Upper lobe of left lung (tissue), 6 donors: ENCODE results near the gene SERPINA5. TPM values are rescaled to one million over a fixed set of nuclear protein-coding genes. Genes with fewer than 3 reads are reported as not detected.

Source experiments
- ATAC-seq, 2 donors: fragments of 200-7000 bp; cut with Tn5 transposase; one replicate each; pipeline ENCODE4 v1.9.1; 2022; ENCODE audit warnings: mild to moderate bottlenecking in 2 of 2, moderate library complexity in 2 of 2; ENCODE audit not compliant: low FRiP score in 2 of 2
- DNase-seq, 2 donors: peaks; one replicate each; pipeline ENCODE4 v3.0.0-alpha.2; 2019 to 2020
- H3K27ac ChIP-seq, 4 donors: fragments of 200-600 bp; sonication (generic); one replicate each; pipeline ENCODE4 v1.5.1; 2016 to 2019
- H3K27me3 ChIP-seq, 4 donors: fragments of 200-600 bp; sonication (generic); one replicate each; pipeline ENCODE4 v1.5.1; 2017 to 2019
- H3K36me3 ChIP-seq, 4 donors: fragments of 200-600 bp; sonication (generic); one replicate each; pipeline ENCODE4 v1.5.1; 2016 to 2019
- H3K4me1 ChIP-seq, 4 donors: fragments of 200-600 bp; sonication (generic); one replicate each; pipeline ENCODE4 v1.5.1; 2018 to 2019
- H3K4me3 ChIP-seq, 4 donors: fragments of 200-600 bp; sonication (generic); one replicate each; pipeline ENCODE4 v1.5.1; 2017 to 2019; ENCODE audit warnings: mild to moderate bottlenecking in 2 of 4, moderate library complexity in 1 of 4
- H3K9me3 ChIP-seq, 4 donors: fragments of 200-600 bp; sonication (generic); one replicate each; pipeline ENCODE4 v1.5.1; 2018 to 2019
- EP300 ChIP-seq, 4 donors: sonication (generic); formaldehyde crosslinking; IDR thresholded peaks; one replicate each; pipeline ENCODE4 v1.5.1; 2017; ENCODE audit warnings: antibody characterized with exemption in 4 of 4, control low read depth in 2 of 4
- POLR2A ChIP-seq, 4 donors: fragments of 450-650 bp; IDR thresholded peaks; one replicate each; pipeline ENCODE4 v1.5.1; 2016 to 2017; ENCODE audit warnings: antibody characterized with exemption in 4 of 4, mild to moderate bottlenecking in 2 of 4
- POLR2AphosphoS5 ChIP-seq, 2 donors: sonication (generic); formaldehyde crosslinking; IDR thresholded peaks; one replicate each; pipeline ENCODE4 v1.5.1; 2017; ENCODE audit warnings: antibody characterized with exemption in 2 of 2
- WGBS, 2 donors: methylation state at CpG; one replicate each; pipeline ENCODE4 v1.1.5; 2017 to 2018; 5-methylcytosine and 5-hydroxymethylcytosine counted together
- total RNA-seq, 6 donors: library from RNA; depleted of rRNA in 4 of 6; stranded (reverse); fragments of >200 nt in 4 of 6; gene quantifications; one replicate each; pipeline versions ENCODE4 v1.1.0 to v1.2.1, GENCODE V29; 2016 to 2021
- TF ChIP-seq, protein P1 (sequence below), 6 experiments: fragments of 450-650 bp in 4 of 6; fragments of 200-600 bp in 2 of 6; sonication (generic) in 2 of 6; IDR thresholded peaks; one replicate each; pipeline ENCODE4 v1.5.1; 2016 to 2019; ENCODE audit warnings: antibody characterized with exemption in 6 of 6
- donor health status: DM: no; HTN: no; CAD: no; lungs with moderate emphysema.
- donor health status: DM: no; HTN: yes; CAD: no; lungs with severe emphysema.

The SERPINA5 gene
- total RNA-seq, 6 donors from 2014 or later = 1.2 to 2.5 (median 1.5) TPM; not detected in 3

DNA sequence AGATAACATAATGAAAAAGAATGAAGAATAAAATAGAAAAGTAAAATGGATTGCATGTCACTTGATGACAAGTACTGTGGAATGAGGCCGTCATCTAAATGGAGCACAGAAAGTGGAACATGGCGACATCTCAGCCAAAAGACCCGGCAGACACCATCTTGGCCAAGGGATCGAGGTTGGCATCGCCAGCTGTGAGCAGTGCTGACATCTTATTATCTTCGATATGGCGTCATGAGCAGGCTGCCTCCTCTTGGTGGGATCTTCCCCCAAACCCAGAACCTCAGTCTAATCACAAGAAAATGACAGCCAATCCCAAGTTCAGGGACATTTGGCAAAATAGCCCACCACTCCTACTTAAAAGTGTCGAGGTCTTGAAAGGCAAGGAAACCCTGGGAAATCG is 15.1 kb downstream of the SERPINA5 start:
- TF ChIP-seq POLR2A (IDR thresholded peaks at IDR 0.05) = no peak
- TF ChIP-seq, protein P1, sequence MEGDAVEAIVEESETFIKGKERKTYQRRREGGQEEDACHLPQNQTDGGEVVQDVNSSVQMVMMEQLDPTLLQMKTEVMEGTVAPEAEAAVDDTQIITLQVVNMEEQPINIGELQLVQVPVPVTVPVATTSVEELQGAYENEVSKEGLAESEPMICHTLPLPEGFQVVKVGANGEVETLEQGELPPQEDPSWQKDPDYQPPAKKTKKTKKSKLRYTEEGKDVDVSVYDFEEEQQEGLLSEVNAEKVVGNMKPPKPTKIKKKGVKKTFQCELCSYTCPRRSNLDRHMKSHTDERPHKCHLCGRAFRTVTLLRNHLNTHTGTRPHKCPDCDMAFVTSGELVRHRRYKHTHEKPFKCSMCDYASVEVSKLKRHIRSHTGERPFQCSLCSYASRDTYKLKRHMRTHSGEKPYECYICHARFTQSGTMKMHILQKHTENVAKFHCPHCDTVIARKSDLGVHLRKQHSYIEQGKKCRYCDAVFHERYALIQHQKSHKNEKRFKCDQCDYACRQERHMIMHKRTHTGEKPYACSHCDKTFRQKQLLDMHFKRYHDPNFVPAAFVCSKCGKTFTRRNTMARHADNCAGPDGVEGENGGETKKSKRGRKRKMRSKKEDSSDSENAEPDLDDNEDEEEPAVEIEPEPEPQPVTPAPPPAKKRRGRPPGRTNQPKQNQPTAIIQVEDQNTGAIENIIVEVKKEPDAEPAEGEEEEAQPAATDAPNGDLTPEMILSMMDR (IDR thresholded peaks at IDR 0.05) = no peak
- no peak for TF ChIP-seq POLR2AphosphoS5 (IDR thresholded peaks at IDR 0.05)
- no peak for TF ChIP-seq EP300 (IDR thresholded peaks at IDR 0.05)
- H3K9me3 ChIP-seq = no peaks in the 10 kb centered on the region
- H3K36me3 ChIP-seq = no peaks in the 10 kb centered on the region
- peaks cover 6 to 20% (median 16%) of the 10 kb centered on the region in 4 donors for H3K4me1 ChIP-seq
- 94 to 95% methylated on average over 9 of the region's 9 CpGs for WGBS, 2 donors
- DNase-seq = no peak
- ATAC-seq = no peak
- no peak overlapping the region for H3K4me3 ChIP-seq
- H3K27me3 ChIP-seq = no peaks in the 10 kb centered on the region
- H3K27ac ChIP-seq = no peak overlapping the region

DNA sequence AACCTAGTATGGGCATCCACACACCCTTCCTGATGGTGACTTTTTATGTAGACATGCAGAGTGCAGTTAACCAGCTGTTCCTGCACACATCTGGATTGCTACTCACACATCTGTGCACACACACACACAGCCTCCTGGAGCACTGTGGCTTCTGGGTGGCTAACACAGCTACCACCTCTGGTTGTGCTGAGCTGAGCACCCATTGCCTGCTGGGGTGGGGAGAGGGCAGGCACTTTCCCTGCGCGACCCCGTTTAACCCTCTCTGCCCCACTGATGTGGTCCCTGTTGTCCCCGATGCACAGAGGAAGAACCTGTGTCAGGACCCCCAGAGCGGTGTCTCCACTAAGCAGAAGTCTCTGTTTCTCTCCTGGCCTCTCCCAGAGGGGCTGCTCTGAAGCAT is 16.6 kb downstream of the SERPINA5 start:
- Histone ChIP-seq H3K27ac (no peak overlapping the region), H3K4me3 (no peak overlapping the region), H3K27me3 (no peaks in the 10 kb centered on the region), H3K9me3 (no peaks in the 10 kb centered on the region), H3K36me3 (no peaks in the 10 kb centered on the region), H3K4me1 (peaks cover 6 to 26% (median 16%) of the 10 kb centered on the region in 4 donors)
- DNase-seq = no peak
- 83 to 90% methylated on average over 2 to 5 of the region's 5 CpGs for WGBS, 2 donors
- ATAC-seq = no peak
- TF ChIP-seq EP300 (IDR thresholded peaks at IDR 0.05) (no peak), POLR2A (IDR thresholded peaks at IDR 0.05) (no peak), POLR2AphosphoS5 (IDR thresholded peaks at IDR 0.05) (no peak)
- TF ChIP-seq, protein P1 (IDR thresholded peaks at IDR 0.05) = no peak

DNA sequence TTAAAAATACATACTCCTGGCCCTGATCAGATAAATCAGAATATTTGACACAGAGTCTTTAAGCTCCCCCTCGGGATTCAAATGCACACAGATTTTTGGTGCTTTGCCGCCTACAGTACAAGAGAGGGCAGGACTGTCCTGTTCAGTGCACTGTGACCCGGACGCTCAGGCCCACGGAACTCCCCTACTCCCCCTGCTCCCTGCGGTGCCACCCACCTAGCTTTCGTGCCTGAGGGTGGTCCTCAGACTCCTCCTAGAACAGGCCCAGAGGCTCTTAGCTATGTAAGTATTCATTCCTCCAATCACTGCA is 17.2 kb downstream of the SERPINA5 start:
- no peaks in the 10 kb centered on the region for H3K36me3 ChIP-seq
- DNase-seq (no peak), ATAC-seq (no peak)
- H3K27ac ChIP-seq = no peak overlapping the region
- H3K9me3 ChIP-seq = no peaks in the 10 kb centered on the region
- H3K27me3 ChIP-seq = no peaks in the 10 kb centered on the region
- H3K4me1 ChIP-seq = peaks cover 6 to 26% (median 16%) of the 10 kb centered on the region in 4 donors
- no peak overlapping the region for H3K4me3 ChIP-seq
- WGBS, 2 donors = 71 to 81% methylated on average over 7 of the region's 7 CpGs
- TF ChIP-seq EP300 (IDR thresholded peaks at IDR 0.05) = no peak
- TF ChIP-seq, protein P1 (IDR thresholded peaks at IDR 0.05) = no peak

DNA sequence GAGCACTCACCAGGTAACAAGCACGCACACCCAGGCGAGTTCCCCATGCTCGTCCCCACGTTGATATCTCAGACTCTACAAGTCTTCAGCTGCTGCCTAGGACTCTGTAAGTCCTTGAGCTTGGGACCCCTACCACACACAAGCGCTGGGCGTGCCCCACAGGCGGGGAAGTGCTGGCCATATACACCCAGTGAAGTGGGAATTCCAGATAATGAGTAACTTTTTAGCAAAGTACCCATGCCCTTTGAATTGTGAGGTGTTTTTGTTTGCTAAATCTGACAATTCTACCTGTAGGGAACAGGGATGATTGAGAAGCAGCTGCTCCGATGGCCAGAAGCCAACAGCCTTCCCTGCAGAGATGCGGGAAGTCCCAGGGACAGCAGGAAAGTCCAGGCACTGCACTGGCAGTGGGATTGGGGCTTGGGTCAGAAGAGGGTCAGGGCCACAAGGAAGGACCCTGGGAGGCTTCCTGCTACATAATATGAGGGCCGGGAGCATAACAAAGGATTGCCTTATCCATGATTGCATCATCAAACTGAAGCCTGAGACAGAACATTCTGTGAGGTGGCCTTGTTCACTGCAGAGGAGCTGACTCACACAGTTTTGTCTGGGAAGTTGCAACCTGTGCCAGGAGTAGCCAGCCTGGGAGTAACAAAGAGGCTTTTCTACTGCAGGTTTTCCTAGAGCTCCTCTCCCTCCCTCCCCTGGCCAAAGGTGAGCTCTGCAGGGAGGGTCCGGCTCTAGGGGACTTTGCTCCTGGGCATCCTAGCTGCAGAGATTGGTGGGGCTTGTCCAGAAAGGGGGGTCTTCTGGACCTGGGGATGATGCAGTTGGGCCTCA is 17.8 kb downstream of the SERPINA5 start:
- Histone ChIP-seq H3K27me3 (no peaks in the 10 kb centered on the region), H3K27ac (peak overlapping the region in 3 of 4 donors; percentile 38 to 68 (median 44)), H3K4me1 (peaks cover 6 to 26% (median 16%) of the 10 kb centered on the region in 4 donors), H3K9me3 (no peaks in the 10 kb centered on the region), H3K4me3 (no peak overlapping the region), H3K36me3 (no peaks in the 10 kb centered on the region)
- TF ChIP-seq, protein P1 (IDR thresholded peaks at IDR 0.05) = no peak
- TF ChIP-seq EP300 (IDR thresholded peaks at IDR 0.05) = peak in 2 of 4 donors; percentile 21 to 66
- 46 to 61% methylated on average over 10 to 11 of the region's 11 CpGs for WGBS, 2 donors
- ATAC-seq (peak; percentile 56 to 80), DNase-seq (peak; percentile 61 to 77)

DNA sequence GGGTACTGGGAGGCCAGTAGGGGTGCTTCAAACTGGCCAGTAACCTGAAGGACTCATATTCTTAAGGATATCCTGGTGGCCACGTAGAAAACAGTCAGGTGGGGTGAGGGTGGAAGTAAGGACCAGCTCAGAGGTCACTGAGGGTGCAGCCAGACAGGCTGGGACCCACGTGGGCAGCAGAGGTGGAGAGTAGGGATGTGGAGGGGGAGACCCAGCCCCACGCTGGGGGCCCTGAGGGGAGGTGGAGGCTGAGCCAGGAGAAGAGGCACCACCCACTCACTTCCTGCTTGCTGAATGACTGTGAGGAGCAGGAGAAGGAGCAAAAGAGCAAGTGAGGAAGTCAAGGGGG is 18.4 kb downstream of the SERPINA5 start:
- WGBS, 2 donors = 29 to 31% methylated on average over 3 of the region's 3 CpGs
- Histone ChIP-seq H3K27me3 (no peaks in the 10 kb centered on the region), H3K36me3 (no peaks in the 10 kb centered on the region), H3K27ac (peak overlapping the region; percentile 17 to 68 (median 41)), H3K4me1 (peaks cover 6 to 26% (median 16%) of the 10 kb centered on the region in 4 donors), H3K9me3 (no peaks in the 10 kb centered on the region), H3K4me3 (no peak overlapping the region)
- ATAC-seq (peak in 1 of 2 donors; percentile 5), DNase-seq (no peak)
- TF ChIP-seq POLR2A (IDR thresholded peaks at IDR 0.05) (no peak), POLR2AphosphoS5 (IDR thresholded peaks at IDR 0.05) (no peak), EP300 (IDR thresholded peaks at IDR 0.05) (no peak)
- TF ChIP-seq, protein P1 (IDR thresholded peaks at IDR 0.05) = no peak
